HG03469 (cell line): ENCODE measurements around the gene TBC1D5.
"Not testable (repeated sequence)": the region's sequence is repeated elsewhere in the genome, so short reads cannot be mapped to it uniquely, and the experiment has no call there.

Experiments used
- ATAC-seq: cut with Tn5 transposase; IDR thresholded peaks from one replicate; pipeline ENCODE4 v1.9.1; 2021; ENCODE audit warnings: mild to moderate bottlenecking, moderate library complexity, moderate number of reproducible peaks; ENCODE audit not compliant: unreplicated experiment

TBC1D5 gene

DNA sequence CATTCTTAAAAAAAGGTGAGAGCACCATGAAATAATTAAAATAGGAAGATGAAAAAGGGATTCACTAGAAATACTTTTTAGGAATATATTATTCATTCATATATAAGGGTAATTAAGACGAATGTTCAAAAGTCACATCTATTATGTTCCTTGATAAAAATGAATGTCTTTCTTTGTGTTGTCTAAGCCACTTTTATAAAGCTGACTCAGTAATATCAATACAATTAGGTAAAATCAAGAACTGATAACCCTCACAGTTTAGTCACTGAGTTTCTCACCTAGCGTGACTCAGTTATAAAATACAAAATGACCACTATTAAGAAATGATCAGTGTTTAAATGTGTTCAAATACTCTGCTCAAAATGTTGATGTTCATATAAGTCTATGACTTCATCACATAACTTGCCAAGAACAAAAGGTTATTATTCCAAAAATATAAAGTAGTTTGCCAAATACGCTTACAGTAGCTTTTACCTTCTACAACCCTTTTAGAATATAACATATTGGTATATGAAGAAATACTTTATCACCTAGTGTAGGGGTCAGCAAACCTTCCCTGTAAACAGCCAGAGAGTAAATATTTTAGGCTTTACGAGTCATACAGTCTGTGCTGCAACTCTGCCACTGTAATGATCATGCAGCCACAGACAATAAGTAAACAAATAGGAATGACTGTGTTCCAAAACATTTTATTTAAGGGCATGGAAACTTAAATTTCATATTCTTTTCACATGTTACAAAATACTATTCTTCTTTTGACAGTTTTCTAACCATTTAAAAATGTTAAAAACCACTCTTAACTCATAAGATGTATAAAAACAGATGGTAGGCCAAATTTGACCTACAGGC, 369.8 kb downstream of the TBC1D5 start:
- ATAC-seq, result no peak

DNA sequence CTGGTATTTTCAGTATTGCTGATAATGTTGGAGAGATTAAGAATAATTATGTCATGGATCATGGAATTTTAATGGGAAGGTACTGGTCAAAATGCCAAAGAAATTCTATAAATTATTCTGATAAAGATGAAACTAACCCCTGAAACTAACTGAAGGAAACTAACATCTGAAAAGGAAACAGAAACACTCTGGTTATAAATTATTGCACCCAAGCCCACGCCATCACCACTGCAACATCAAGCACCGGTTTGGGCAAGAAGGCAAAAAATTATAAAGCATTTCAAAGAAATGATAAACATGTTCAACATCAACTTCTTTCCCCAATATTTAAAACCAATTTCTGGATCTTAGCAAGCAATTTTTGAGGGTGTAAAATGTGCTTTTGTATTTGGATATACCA, 372.5 kb downstream of the TBC1D5 start:
- ATAC-seq, result no peak

DNA sequence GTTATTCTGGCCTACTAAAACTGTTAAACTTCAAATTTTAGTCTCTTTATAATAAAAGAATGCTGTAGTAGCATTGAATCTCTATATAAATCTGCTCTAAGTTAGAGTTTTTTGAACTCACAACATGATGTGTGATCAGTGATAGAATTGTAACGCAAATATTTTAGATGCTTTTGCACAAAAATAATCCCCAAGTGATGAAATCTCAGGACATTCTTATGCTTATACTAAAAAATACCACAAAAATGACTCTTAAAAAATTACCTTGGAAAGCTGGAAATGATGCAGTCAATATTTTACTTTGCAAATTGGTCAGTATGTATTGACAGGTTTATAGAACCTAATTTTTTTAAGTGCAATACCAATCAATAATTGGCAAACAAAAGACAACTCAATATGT, 375.3 kb downstream of the TBC1D5 start:
- no peak for ATAC-seq

DNA sequence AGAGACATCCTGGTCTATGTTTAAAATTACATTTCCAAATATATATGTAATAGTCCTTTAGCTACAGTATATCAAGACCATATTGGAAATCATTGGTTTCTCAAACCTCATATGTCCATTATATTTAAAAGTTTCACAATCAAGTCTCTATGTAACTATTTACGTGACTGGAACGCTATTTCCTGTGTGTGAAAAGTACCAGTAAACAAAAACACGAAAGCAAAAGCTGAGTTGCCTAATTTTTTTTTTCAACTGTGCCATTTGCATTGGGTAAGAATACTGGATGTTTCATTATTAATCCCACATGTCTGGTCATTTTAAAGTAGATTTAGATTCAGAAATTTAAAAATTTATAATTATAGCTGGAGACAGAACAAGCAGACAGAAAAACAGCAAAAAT, 381.4 kb downstream of the TBC1D5 start:
- no peak for ATAC-seq

DNA sequence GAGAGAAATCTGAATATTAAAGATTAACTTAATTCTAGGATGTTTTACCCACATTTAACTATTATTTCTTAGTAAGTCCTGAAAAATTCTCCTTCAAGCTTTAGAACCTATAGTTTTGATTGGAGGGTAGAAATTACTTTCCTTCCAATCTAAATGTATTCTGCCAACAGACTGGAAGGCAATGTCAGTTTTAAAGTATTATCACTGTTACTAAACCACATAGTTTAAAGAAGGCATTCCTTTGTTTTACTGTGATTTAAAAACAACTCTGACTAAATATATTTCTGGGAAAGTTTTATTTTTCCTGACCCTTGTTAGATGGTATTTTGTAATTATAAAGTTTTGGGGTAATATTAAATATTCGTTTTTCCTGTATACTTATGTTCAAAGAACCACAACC, 382.5 kb downstream of the TBC1D5 start:
- no peak for ATAC-seq

DNA sequence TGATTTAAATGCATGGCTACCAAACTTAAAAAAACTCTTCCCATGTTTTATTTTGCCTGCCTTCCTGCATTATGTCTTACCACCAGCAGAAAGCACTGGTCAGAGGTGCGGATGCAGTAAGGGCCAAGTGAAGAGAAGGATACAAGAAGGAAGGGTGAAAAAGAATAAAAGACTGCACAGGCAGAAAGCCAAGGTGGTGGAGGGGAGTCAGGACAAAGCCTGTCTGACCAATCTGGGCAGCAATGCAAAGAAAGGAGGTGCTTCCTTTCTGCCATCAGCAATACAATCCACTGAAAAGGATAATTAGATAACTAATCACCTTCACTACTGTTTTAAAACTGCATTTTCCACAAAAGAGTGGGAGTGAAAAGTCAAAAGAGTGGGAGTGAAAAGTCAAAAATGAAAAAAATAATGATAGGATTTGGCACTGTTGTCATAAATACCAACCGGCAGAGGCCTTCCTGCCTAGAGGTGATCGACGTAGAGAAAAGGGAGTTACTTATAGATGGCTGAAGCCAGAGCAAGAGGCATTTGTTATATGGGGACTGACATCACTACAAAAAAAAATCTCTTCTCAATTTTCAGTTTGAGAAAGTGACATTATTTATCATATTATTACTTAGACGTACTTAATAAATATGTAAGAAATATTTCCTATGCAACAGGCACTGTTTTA, 385.3 kb downstream of the TBC1D5 start:
- ATAC-seq, result no peak

DNA sequence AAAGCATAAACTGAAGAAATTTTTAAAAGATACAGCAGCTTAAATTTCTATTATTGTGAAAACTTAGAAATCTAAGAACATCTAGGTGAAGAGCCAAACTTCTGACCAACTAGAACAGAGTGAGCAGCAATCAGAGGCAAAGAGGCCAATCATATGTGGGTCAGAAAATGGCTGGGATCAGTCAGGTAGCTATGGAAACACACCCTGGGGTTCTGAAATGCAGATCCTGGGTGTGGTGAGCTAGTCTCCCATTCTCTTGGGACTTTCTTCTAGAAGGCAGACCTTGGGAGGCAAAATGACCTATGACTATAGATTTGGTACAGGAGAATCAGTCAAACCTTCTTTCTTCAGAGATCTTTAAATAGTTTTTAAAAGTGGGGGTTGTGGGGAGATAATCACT, 385.8 kb downstream of the TBC1D5 start:
- no peak for ATAC-seq

DNA sequence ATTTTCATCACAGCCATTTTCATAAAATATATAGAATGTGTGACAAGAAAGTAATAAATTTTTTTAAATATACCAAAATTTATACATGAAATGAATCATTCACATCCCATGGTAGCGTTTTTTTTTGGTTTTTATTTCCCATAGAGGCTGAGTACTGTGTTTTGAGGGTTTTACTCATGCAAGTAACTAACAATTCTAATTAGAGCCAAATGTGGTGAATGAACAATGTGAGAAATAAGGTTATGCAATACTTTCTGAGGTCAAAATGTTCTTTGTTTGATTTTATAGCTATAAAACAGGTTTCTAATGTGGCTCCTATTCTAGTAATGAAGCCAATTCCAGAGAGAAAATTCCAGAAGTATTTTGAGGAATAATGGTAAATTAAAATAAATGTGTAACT, 386.8 kb downstream of the TBC1D5 start:
- no peak for ATAC-seq

DNA sequence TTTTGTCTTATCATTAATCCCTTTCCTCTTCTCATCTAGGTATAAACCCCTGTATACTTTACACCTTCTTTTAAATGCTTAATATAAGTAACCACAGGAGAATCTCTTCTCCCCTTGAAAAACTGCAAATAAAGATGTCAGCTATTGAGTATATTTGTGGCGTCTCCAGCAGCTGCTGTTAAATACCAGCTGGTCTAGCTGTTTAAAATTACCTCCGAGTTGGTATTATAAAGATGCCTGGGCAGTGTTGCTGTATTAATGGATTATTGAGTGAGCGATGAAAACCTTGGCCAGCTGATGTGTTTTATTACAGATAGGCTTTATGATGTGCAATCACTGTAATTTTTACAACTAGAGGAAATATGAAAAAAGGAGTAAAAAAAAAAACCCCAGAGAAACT, 388.1 kb downstream of the TBC1D5 start:
- ATAC-seq, result no peak

DNA sequence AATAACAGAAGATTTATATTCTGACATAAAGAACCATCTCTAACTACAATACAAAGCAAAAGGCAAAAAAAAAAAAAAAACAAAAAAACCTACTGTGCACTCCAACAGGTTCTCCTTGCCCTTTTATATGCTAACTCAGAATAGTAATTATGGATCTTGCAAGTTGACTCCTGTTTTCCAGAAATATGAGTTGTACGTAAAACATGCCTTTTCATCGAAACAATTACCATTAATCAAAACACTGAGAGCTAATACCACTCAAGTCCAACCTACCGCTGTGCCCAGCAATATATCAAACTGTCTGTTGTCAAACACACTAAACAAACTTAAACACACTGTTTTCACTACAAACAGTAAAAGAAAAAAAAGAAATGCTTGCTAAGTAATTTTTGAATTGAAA, 389.8 kb downstream of the TBC1D5 start:
- ATAC-seq, result no peak

DNA sequence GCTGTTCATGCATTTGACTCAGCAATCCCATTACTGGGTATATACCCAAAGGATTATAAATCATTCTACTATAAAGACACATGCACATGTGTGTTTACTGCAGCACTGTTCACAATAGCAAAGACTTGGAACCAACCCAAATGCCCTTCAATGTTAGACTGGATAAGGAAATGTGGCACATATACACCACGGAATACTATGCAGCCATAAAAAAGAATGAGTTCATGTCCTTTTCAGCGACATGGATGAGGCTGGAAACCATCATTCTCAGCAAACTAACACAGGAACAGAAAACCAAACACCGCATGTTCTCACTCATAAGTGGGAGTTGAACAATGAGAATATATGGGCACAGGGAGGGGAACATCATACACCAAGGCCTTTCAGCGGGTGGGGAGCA, 391.2 kb downstream of the TBC1D5 start:
- ATAC-seq, result not testable (repeated sequence)

DNA sequence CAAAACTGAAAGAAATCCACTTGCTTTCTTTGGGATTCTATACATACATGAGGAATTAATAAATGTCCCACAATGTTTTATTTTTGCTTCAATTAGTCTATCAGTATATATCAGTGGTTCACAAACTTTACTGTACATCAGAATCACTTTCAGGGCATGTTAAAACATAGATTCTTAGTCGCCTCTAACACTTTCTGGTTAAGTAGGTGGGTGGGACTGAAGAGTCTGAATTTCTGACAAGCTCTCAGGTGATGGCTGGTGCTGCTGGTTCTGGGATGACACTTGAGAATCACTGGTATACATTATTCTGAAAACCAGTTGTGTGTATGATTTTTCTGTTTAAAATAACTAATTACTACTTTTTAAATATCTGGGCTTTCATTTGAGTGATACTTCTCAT, 393.3 kb downstream of the TBC1D5 start:
- ATAC-seq, result no peak

DNA sequence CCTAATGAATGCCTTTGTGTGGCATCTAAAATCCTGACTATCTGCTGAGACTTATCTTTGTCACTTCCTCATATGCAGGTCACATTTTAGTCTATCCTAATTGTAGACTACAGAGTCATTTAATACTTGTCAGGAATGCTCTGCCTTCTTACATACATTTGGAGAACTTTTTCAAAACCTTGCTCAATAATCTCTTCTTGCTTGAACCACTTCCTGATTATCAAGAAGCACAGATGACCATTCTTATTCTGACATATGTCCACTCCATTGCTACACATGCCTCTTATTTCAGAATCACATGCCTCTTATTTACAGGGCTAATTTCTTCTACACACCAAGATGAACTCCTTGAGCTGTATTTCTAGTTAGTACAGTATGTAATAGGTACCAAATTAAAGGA, 400.3 kb downstream of the TBC1D5 start:
- ATAC-seq, result no peak

DNA sequence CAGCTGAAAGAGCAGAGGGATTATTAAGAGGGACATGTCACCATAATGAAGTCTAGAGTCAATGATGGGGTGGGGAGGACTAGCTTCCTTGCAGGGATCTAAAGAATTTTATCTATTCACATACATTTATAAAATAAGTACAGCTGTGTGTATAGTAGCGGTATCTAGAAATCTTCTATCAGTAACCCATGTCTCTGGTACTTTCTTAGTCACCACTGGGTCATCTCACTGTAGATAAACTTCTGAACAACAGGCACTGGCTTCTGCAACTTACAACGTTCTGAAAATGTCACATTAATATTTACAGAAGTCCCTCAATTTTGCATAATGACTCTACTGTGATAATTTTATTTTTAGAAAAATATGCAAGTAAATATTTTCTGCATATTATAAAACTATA, 401.7 kb downstream of the TBC1D5 start:
- ATAC-seq, result no peak

DNA sequence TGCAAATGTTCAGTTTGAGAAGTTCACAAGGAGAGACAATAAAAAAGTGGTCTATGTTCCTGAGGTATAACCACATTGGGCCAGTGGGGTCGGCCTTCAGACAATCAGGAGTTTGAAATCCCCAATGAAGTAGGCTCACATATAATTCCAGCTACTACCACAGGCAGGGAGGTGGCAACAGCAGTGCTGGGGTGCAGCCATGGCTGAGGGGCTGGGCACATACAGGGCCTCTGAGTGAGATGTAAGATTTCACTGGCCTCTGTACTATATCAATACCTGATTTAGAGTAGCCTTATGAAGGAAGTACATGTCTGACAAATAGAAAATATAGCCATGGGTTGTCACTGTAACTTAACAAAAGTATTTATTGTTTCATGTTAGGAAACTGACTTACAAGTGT, 402.2 kb downstream of the TBC1D5 start:
- ATAC-seq, result no peak

DNA sequence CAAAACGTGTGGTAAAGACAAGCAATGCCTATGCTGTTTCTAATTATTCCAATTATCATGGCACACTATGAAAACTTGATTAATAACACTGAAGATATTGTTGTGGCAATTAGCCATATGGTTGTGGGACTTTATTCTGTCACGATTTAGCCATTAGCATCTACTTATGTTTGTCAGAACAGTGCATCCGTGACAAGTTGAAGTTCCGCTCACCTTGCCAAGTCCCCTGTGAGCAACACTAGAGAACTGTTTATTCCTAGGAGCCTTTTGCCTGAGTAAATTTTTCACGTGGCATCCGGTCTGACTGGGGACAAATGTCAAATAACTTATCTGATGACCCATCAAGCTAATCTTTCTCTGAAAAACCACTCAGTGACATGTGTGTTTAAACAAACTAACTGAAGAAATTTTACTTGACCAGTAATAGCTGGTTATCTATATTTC, 403.3 kb downstream of the TBC1D5 start:
- ATAC-seq, result no peak

DNA sequence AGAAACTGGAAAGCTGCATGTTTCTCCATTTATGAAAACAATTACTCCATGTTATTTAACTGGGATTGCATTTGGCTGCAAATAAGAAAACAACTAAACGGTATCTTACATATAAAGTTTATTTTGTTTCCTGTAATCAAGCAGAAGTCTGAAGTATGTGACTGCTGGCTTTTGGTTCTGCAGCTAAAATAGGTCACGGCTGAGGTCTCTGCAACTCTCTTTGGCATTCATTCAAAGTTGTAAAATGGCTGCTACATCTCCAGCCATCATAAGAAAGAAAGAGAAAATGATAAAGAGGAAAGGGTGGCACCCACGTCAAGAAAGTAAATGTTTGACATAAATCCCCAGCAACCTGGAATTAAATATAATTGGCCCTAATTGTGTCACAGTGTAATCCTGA, 406.1 kb downstream of the TBC1D5 start:
- ATAC-seq, result no peak

DNA sequence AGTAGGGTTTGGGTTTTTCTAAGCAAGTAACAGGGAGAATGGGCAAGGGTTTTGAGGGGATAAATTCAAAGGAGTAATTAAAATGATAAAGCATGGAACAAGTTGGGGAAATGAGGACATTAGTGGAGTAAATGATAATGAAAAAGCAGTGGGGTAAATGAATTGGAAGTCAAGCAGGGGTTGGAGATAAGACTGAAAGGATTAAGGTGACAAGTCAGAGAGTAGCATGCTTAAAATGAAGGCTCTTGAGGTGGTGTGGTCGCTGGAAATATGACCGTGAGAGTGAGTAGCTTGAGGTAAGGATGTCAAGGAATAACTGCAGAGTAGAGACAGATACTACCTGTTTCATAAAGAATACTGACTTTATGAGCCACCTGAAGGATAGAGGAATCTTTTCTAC, 408.5 kb downstream of the TBC1D5 start:
- no peak for ATAC-seq

DNA sequence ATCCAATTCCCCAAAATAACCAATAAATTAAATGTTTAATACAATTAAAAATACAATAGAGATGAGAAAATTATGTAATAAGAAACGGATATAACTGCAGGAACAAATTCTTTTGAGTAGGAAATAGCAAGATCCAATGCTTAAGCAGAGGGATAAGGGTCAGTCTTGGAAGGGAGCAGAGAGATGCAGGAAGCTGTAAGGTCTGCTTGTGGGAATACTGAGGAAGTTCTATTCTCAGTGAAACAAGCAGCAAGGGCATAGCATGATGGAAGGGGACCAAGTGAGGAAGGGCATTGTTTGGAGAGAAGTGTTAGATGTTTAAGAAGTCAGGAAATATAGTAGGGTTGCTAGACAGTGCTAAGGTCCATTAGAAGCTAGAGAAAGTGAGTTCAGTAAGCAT, 409.0 kb downstream of the TBC1D5 start:
- ATAC-seq, result no peak

DNA sequence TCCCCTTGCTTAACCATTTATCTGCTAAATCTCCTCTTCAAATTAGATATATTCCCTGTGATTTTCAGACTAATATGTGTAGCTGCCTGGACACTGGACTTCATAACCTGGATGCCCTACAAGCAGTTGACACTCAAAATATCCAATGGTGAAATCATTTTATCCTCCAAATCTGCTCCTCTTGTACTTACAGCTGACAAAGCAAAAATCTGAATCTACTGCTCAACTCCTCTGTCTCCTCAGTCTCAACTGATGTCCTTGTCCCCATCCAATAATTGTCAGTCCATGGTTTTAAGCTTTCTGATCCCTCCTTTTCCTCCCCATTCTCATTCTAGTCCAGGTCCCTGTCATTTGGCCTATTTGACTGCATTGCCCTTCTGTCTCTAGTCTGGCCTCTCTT, 411.8 kb downstream of the TBC1D5 start:
- no peak for ATAC-seq

DNA sequence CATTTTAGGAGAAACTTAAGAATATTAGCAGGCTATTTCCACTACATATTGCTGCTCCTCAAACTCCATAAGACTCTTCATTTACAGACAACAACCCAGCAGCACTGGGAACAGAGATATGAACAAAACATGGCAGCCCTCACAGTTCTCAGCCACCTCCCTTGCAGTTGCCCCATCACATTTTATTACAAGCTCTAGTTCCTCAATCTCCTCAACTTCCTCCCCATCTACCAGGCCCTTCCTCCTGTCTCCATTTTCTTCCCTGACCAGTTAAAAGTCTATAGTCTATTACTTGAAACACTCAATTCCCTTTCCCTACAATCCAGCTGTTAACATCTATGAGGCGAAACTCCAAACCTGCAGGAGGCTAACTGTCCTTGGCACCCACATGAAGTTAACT, 412.5 kb downstream of the TBC1D5 start:
- no peak for ATAC-seq

DNA sequence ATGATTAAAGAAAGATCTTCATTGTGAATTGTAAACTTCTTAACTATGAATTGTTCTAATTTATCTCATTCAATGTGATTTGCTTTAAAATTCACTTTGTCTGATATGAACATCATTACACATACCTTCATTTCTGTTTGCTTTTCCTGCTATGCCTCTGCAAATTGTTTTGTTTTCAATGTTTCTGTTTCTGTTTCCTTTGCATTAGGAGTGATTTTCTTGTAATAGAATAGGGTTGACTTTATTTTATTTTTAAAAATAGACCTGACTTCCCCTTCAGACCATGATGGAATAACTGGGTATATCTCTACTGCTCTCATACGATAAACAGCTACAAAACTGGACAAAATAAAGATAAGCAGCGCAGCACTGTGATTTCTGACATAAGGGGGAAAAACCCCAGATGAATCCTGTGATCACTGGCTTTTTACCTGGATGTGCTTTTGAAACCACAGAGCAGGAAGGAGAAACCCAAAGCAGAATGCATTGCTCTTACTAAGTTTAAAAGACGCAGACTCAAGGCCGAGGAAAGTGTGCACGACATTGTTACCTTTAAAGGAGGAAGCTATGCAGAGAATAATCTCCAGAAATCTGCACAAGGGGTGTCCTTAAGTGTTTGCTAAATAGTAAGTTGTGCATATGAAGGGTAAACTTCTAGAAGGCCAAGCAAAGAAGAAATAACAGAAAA, 420.2 kb downstream of the TBC1D5 start:
- no peak for ATAC-seq
